PC-9 (cell line): Measurements from ENCODE around the gene PGAM5.

Experiments used
- EZH2 ChIP-seq: fragments of 200-600 bp; sonication (generic); IDR thresholded peaks from 2 replicates; pipeline ENCODE4 v1.8.0; 2017; ENCODE audit warnings: antibody characterized with exemption, low read depth
- TF ChIP-seq, protein P1 (sequence below): fragments of 200-600 bp; sonication (generic); conservative IDR thresholded peaks from 2 replicates; pipeline ENCODE4 v1.6.1; 2017; ENCODE audit warnings: mixed run types, antibody characterized with exemption, mild to moderate bottlenecking, moderate library complexity

GRCh38 chr12:132707241-132707640 lies 3.4 kb upstream of the PGAM5 start:
- TF ChIP-seq, protein P1, sequence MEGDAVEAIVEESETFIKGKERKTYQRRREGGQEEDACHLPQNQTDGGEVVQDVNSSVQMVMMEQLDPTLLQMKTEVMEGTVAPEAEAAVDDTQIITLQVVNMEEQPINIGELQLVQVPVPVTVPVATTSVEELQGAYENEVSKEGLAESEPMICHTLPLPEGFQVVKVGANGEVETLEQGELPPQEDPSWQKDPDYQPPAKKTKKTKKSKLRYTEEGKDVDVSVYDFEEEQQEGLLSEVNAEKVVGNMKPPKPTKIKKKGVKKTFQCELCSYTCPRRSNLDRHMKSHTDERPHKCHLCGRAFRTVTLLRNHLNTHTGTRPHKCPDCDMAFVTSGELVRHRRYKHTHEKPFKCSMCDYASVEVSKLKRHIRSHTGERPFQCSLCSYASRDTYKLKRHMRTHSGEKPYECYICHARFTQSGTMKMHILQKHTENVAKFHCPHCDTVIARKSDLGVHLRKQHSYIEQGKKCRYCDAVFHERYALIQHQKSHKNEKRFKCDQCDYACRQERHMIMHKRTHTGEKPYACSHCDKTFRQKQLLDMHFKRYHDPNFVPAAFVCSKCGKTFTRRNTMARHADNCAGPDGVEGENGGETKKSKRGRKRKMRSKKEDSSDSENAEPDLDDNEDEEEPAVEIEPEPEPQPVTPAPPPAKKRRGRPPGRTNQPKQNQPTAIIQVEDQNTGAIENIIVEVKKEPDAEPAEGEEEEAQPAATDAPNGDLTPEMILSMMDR = no peak
- TF ChIP-seq EZH2 = no peak
